SK-N-SH (cell line): ENCODE results near the gene DPP10. TPM values are rescaled to one million over a fixed set of nuclear protein-coding genes. Genes with fewer than 3 reads are reported as not detected.

ENCODE experiments used
- CTCF ChIA-PET: fragments of 300-600, 350-600 bp; formaldehyde crosslinking; extraction: SDS; loops from one replicate; lab custom pipeline; 2021; lab: Yijun Ruan, JAX
- POLR2A ChIA-PET: fragments of 350-600 bp; sonication (Branson Sonifier 250); formaldehyde crosslinking; extraction: SDS; loops from one replicate; lab custom pipeline; 2020; ENCODE audit warnings: antibody characterized with exemption, inconsistent platforms; lab: Yijun Ruan, JAX
- DNase-seq: peaks from one replicate; pipeline ENCODE4 v3.0.0; 2012
- H2AFZ ChIP-seq: fragments of 200-600 bp; sonication (generic); 2 replicates; pipeline ENCODE4 v1.8.1; 2016; ENCODE audit warnings: antibody characterized with exemption, mild to moderate bottlenecking, low read depth
- H3F3A ChIP-seq: fragments of 200-600 bp; sonication (generic); replicated peaks from 2 replicates; pipeline ENCODE3; 2016; ENCODE audit warnings: antibody characterized with exemption, mild to moderate bottlenecking; ENCODE audit not compliant: insufficient read depth
- H3K27ac ChIP-seq, 2 experiments: fragments of 200-500 bp in 1 of 2; fragments of 200-600 bp in 1 of 2; sonication (Bioruptor generic) in 1 of 2; sonication (generic), shearing (Covaris generic) in 1 of 2; 2 replicates each; pipeline versions ENCODE4 v1.5.1 to v1.6.1; 2014 to 2016; ENCODE audit warnings: low read depth in 2 of 2, inconsistent platforms in 1 of 2, low read length in 1 of 2, mild to moderate bottlenecking in 1 of 2, mixed read lengths in 1 of 2
- H3K27me3 ChIP-seq: fragments of 200-600 bp; sonication (generic), shearing (Covaris generic); 2 replicates; pipeline ENCODE4 v1.6.1; 2016; ENCODE audit warnings: mixed run types; ENCODE audit not compliant: insufficient read depth
- H3K36me3 ChIP-seq, 2 experiments: fragments of 200-500 bp in 1 of 2; fragments of 200-600 bp in 1 of 2; sonication (Bioruptor generic) in 1 of 2; sonication (generic) in 1 of 2; replicated peaks in 1 of 2; 2 replicates each; pipeline versions ENCODE3 to v1.5.1; 2014 to 2016; ENCODE audit warnings: low read length in 1 of 2, mild to moderate bottlenecking in 1 of 2; ENCODE audit not compliant: insufficient read depth in 2 of 2, control insufficient read depth in 1 of 2
- H3K4me1 ChIP-seq, 2 experiments: fragments of 200-500 bp in 1 of 2; fragments of 200-600 bp in 1 of 2; sonication (Bioruptor generic) in 1 of 2; sonication (generic), shearing (Covaris generic) in 1 of 2; 2 replicates each; pipeline versions ENCODE4 v1.5.1 to v1.6.1; 2014 to 2016; ENCODE audit warnings: low read depth in 1 of 2, low read length in 1 of 2, mixed run types in 1 of 2; ENCODE audit not compliant: insufficient read depth in 2 of 2, control insufficient read depth in 1 of 2
- H3K4me2 ChIP-seq: fragments of 200-600 bp; sonication (generic), shearing (Covaris generic); 2 replicates; pipeline ENCODE4 v1.6.1; 2017; ENCODE audit warnings: mixed run types
- H3K4me3 ChIP-seq, 2 experiments: fragments of 200-500 bp in 1 of 2; fragments of 200-600 bp in 1 of 2; sonication (Bioruptor generic) in 1 of 2; sonication (generic), shearing (Covaris generic) in 1 of 2; 2 replicates each; pipeline versions ENCODE4 v1.5.1 to v1.8.1; 2014 to 2016; ENCODE audit warnings: low read depth in 2 of 2, inconsistent platforms in 1 of 2, low read length in 1 of 2, mild to moderate bottlenecking in 1 of 2, mixed read lengths in 1 of 2, moderate library complexity in 1 of 2
- H3K79me2 ChIP-seq: fragments of 200-600 bp; sonication (generic); 2 replicates; pipeline ENCODE4 v1.8.1; 2017; ENCODE audit warnings: mild to moderate bottlenecking; ENCODE audit not compliant: insufficient read depth
- H3K9ac ChIP-seq: fragments of 200-600 bp; sonication (generic); 2 replicates; pipeline ENCODE4 v1.6.1; 2017; ENCODE audit warnings: mixed run types
- H3K9me2 ChIP-seq: fragments of 200-600 bp; sonication (generic); 2 replicates; pipeline ENCODE4 v1.6.1; 2017; ENCODE audit warnings: mixed run types
- H3K9me3 ChIP-seq: fragments of 200-600 bp; sonication (generic); 2 replicates; pipeline ENCODE4 v1.6.1; 2017; ENCODE audit warnings: mixed run types, mild to moderate bottlenecking, moderate library complexity
- H4K20me1 ChIP-seq: fragments of 200-600 bp; sonication (generic); 2 replicates; pipeline ENCODE4 v1.6.1; 2017; ENCODE audit warnings: mild to moderate bottlenecking, mixed run types; ENCODE audit not compliant: insufficient read depth
- CHD2 ChIP-seq: fragments of 150-350 bp; IDR thresholded peaks from 2 replicates; pipeline ENCODE4 v1.6.1; 2018; ENCODE audit warnings: low read length; ENCODE audit not compliant: partially characterized antibody
- EP300 ChIP-seq, 2 experiments: IDR thresholded peaks; 2 replicates each; pipeline versions ENCODE4 v1.4.0 to v1.6.1; 2012; ENCODE audit warnings: borderline replicate concordance in 1 of 2, low read depth in 1 of 2, low read length in 1 of 2
- FOSL2 ChIP-seq: IDR thresholded peaks from 2 replicates; pipeline ENCODE4 v1.4.0; 2012; ENCODE audit warnings: low read depth, mild to moderate bottlenecking, moderate library complexity, borderline replicate concordance
- FOXJ3 ChIP-seq: sonication (generic); formaldehyde crosslinking; IDR thresholded peaks from 2 replicates; pipeline ENCODE4 v1.5.1; 2020; ENCODE audit warnings: mild to moderate bottlenecking, missing genetic modification reagents
- FOXM1 ChIP-seq: IDR thresholded peaks from 2 replicates; pipeline ENCODE4 v1.4.0; 2012; ENCODE audit warnings: low read depth, mild to moderate bottlenecking
- GABPA ChIP-seq: IDR thresholded peaks from 2 replicates; pipeline ENCODE4 v1.4.0; 2012; ENCODE audit warnings: low read depth, mild to moderate bottlenecking
- GATA2 ChIP-seq: sonication (generic); formaldehyde crosslinking; IDR thresholded peaks from 2 replicates; pipeline ENCODE4 v1.5.0; 2020; ENCODE audit warnings: mild to moderate bottlenecking, missing genetic modification reagents
- JUND ChIP-seq: IDR thresholded peaks from 2 replicates; pipeline ENCODE4 v1.4.0; 2012
- MAX ChIP-seq: IDR thresholded peaks from 2 replicates; pipeline ENCODE4 v1.4.0; 2012; ENCODE audit warnings: low read depth
- MEF2A ChIP-seq: IDR thresholded peaks from 2 replicates; pipeline ENCODE4 v1.4.0; 2012; ENCODE audit warnings: low read depth, borderline replicate concordance
- MXI1 ChIP-seq: IDR thresholded peaks from 2 replicates; pipeline ENCODE4 v1.6.1; 2012; ENCODE audit warnings: mild to moderate bottlenecking, low read depth, low read length, improper control_type of control experiment
- NFIC ChIP-seq: IDR thresholded peaks from 2 replicates; pipeline ENCODE4 v1.4.0; 2012; ENCODE audit warnings: borderline replicate concordance
- NRF1 ChIP-seq: IDR thresholded peaks from 2 replicates; pipeline ENCODE4 v1.6.1; 2012; ENCODE audit warnings: low read depth, mild to moderate bottlenecking, low read length
- PBX3 ChIP-seq: IDR thresholded peaks from 2 replicates; pipeline ENCODE4; 2012
- REST ChIP-seq: IDR thresholded peaks from 2 replicates; pipeline ENCODE4 v1.6.1; 2012; ENCODE audit warnings: mild to moderate bottlenecking, low read depth, low read length, moderate library complexity
- RXRA ChIP-seq: IDR thresholded peaks from 2 replicates; pipeline ENCODE4 v1.4.0; 2012; ENCODE audit warnings: low read depth, mild to moderate bottlenecking, borderline replicate concordance
- SIN3A ChIP-seq: IDR thresholded peaks from 2 replicates; pipeline ENCODE4 v1.6.1; 2012; ENCODE audit warnings: low read depth, mild to moderate bottlenecking, low read length, moderate library complexity, borderline replicate concordance
- TCF12 ChIP-seq: IDR thresholded peaks from 2 replicates; pipeline ENCODE4 v1.4.0; 2012
- TEAD4 ChIP-seq: IDR thresholded peaks from 2 replicates; pipeline ENCODE4 v1.4.0; 2012; ENCODE audit warnings: mild to moderate bottlenecking, borderline replicate concordance; ENCODE audit not compliant: insufficient read depth
- ZBTB33 ChIP-seq: IDR thresholded peaks from 2 replicates; pipeline ENCODE4 v1.4.0; 2012; ENCODE audit warnings: low read depth, borderline replicate concordance
- WGBS: methylation state at CpG from one replicate; pipeline ENCODE4 v1.1.6; 2017; ENCODE audit warnings: low lambda C conversion rate; 5-methylcytosine and 5-hydroxymethylcytosine counted together
- polyA plus RNA-seq, 3 experiments: library from polyadenylated mRNA; depleted of rRNA; stranded (reverse); fragments of >200 nt; gene quantifications; 2 replicates each; pipeline ENCODE4 v1.2.3, GENCODE V29; 2012

DPP10 gene
- polyA plus RNA-seq, 1 of the 3 experiments (the other 2 are of a cell fraction) = not detected

GRCh38 chr2:115573756-115574155 is 1131.3 kb downstream of the DPP10 start:
- Histone ChIP-seq H2AFZ (no peak overlapping the region), H3K9ac (no peak overlapping the region), H3K27ac (no peak overlapping the region), H3K4me1 (no peaks in the 10 kb centered on the region), H3F3A (no peaks in the 10 kb centered on the region), H3K4me2 (no peak overlapping the region), H3K27me3 (no peaks in the 10 kb centered on the region), H3K79me2 (no peaks in the 10 kb centered on the region), H3K9me2 (no peaks in the 10 kb centered on the region), H3K9me3 (0 out of 2 replicates have a peak, but pooled peaks cover 4% of the 10 kb centered on the region), H3K36me3 (no peaks in the 10 kb centered on the region), H4K20me1 (no peaks in the 10 kb centered on the region), H3K4me3 (no peak overlapping the region)
- TF ChIP-seq ZBTB33 (no peak), PBX3 (no peak), NRF1 (no peak), JUND (no peak), MAX (no peak), RXRA (no peak), FOXJ3 (CRISPR knock-in tag) (no peak), GATA2 (CRISPR knock-in tag) (no peak), TCF12 (no peak)
- DNase-seq = no peak
- POLR2A ChIA-PET = no interaction called here
- WGBS = 24% methylated on average over 4 of the region's 4 CpGs
- CTCF ChIA-PET = no interaction called here

GRCh38 chr2:115574667-115575066 is 1132.2 kb downstream of the DPP10 start:
- TF ChIP-seq MEF2A (no peak), MXI1 (no peak), NFIC (no peak), JUND (no peak), TEAD4 (no peak), FOXM1 (no peak), EP300 (IDR thresholded peaks at IDR 0.05; ENCODE audit: borderline replicate concordance in 1 of 2, low read depth in 1 of 2, low read length in 1 of 2) (no peak), FOSL2 (no peak), RXRA (no peak), GABPA (no peak), SIN3A (no peak), TCF12 (no peak), CHD2 (no peak), REST (no peak)
- peaks cover 7% of the 10 kb centered on the region; the same call in 1 of the 2 replicates for H3K9me3 ChIP-seq
- no peak overlapping the region for H3K4me3 ChIP-seq
- no peaks in the 10 kb centered on the region for H3F3A ChIP-seq
- no peak overlapping the region for H3K9ac ChIP-seq
- no peak overlapping the region for H3K4me2 ChIP-seq
- H3K9me2 ChIP-seq = no peaks in the 10 kb centered on the region
- 20% methylated on average over 5 of the region's 5 CpGs for WGBS
- no peaks in the 10 kb centered on the region for H3K36me3 ChIP-seq
- H3K4me1 ChIP-seq = no peaks in the 10 kb centered on the region
- no peaks in the 10 kb centered on the region for H4K20me1 ChIP-seq
- H3K27me3 ChIP-seq = no peaks in the 10 kb centered on the region
- no peak overlapping the region for H2AFZ ChIP-seq
- no peaks in the 10 kb centered on the region for H3K79me2 ChIP-seq
- ChIA-PET POLR2A (no interaction called here), CTCF (no interaction called here)
- H3K27ac ChIP-seq = no peak overlapping the region
- no peak for DNase-seq
